ENCODE results near the gene AGBL4. TPM values are rescaled to one million over a fixed set of nuclear protein-coding genes. Genes with fewer than 3 reads are reported as not detected.

The AGBL4 gene
- total RNA-seq, 2 donors from 2014 or later = not detected

GRCh38 chr1:48596046-48596445, 1427.7 kb downstream of the AGBL4 start:
- no peak for ATAC-seq (ENCODE audit: insufficient number of reproducible peaks, low FRiP score, low read depth)
- Histone ChIP-seq H3K9me3 (no peaks in the 10 kb centered on the region), H3K36me3 (no peaks in the 10 kb centered on the region), H3K27me3 (replicated peaks; ENCODE audit: insufficient read depth) (no peaks in the 10 kb centered on the region), H3K27ac (no peak overlapping the region), H3K4me1 (ENCODE audit: control insufficient read depth in 1 of 2, low read depth in 2 of 2) (no peaks in the 10 kb centered on the region), H3K4me3 (no peak overlapping the region)
- TF ChIP-seq CTCF (IDR thresholded peaks at IDR 0.05) = no peak
- DNase-seq (ENCODE audit: low spot score) = no peak

DNA sequence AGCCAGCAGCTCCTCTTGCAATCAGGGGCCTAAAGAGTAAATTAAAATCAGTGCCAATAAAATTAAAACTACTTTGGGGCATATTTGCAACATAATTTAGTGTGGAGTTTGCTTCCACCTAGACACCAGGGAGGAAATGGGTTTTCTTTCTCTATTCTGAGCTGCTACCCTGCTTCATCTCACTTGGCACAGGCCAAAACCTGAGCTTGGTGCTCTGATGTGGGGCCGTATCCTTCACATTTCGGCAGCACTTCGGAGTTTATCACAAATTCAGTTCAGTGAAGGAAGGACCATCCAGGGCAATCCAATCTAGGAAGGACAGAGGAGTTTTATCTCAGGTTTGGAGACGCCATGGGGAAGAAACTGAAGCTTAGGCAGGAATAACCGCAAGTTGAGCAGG, 1428.1 kb downstream of the AGBL4 start:
- no peak for ATAC-seq (ENCODE audit: insufficient number of reproducible peaks, low FRiP score, low read depth)
- no peaks in the 10 kb centered on the region for H3K9me3 ChIP-seq
- TF ChIP-seq CTCF (IDR thresholded peaks at IDR 0.05) = no peak
- no peak overlapping the region for H3K27ac ChIP-seq
- no peaks in the 10 kb centered on the region for H3K27me3 ChIP-seq (replicated peaks; ENCODE audit: insufficient read depth)
- no peaks in the 10 kb centered on the region for H3K36me3 ChIP-seq
- no peak for DNase-seq (ENCODE audit: low spot score)
- no peaks in the 10 kb centered on the region for H3K4me1 ChIP-seq (ENCODE audit: control insufficient read depth in 1 of 2, low read depth in 2 of 2)
- no peak overlapping the region for H3K4me3 ChIP-seq

DNA sequence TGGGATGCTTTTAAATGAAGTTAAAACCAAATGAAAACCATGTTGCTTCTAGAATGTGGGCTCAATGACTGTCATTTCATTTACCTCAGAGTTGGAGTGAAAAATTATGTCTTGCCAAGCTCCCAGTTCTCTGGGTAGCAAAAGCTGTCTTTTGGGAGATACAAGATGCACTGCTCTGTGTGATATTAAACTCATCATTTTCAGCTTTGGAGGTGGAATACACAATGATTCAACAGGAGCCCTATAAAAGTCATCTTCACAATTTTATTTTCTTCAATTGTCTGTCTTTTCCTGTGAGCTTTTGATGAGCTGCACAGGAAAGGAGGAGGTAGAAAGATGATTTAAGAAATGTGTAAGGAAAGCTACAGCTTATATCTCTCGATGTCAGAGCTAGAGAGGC, 1431.4 kb downstream of the AGBL4 start:
- Histone ChIP-seq H3K4me1 (ENCODE audit: control insufficient read depth in 1 of 2, low read depth in 2 of 2) (no peaks in the 10 kb centered on the region), H3K27me3 (replicated peaks; ENCODE audit: insufficient read depth) (no peaks in the 10 kb centered on the region), H3K27ac (no peak overlapping the region), H3K36me3 (no peaks in the 10 kb centered on the region), H3K4me3 (no peak overlapping the region), H3K9me3 (no peaks in the 10 kb centered on the region)
- DNase-seq (ENCODE audit: low spot score) (no peak), ATAC-seq (ENCODE audit: insufficient number of reproducible peaks, low FRiP score, low read depth) (no peak)
- TF ChIP-seq CTCF (IDR thresholded peaks at IDR 0.05) = no peak

DNA sequence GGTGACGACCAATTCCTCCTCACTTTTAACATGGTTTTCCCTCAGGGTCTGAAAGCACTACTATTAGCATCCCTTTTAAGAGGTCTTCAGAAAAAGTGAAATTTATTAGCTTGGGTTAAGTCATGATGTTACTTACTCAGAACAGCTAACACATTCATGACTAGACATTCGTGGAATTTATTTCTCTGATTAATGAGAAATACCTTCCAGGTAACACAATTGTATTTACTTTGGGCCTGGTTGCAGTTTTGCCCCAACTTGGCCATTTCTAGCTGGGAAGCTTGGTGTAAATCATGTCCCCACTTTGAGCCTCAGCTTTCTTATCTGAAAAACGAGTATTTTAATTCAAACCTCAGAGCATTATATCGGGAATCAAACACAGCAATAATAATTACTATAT, 1432.6 kb downstream of the AGBL4 start:
- Histone ChIP-seq H3K36me3 (no peaks in the 10 kb centered on the region), H3K27ac (no peak overlapping the region), H3K9me3 (no peaks in the 10 kb centered on the region), H3K4me1 (ENCODE audit: control insufficient read depth in 1 of 2, low read depth in 2 of 2) (no peaks in the 10 kb centered on the region), H3K4me3 (no peak overlapping the region), H3K27me3 (replicated peaks; ENCODE audit: insufficient read depth) (no peaks in the 10 kb centered on the region)
- TF ChIP-seq CTCF (IDR thresholded peaks at IDR 0.05) = no peak
- DNase-seq (ENCODE audit: low spot score) = no peak
- no peak for ATAC-seq (ENCODE audit: insufficient number of reproducible peaks, low FRiP score, low read depth)

- ATAC-seq (ENCODE audit: insufficient number of reproducible peaks, low FRiP score, low read depth) (no peak), DNase-seq (ENCODE audit: low spot score) (no peak)
- no peaks in the 10 kb centered on the region for H3K9me3 ChIP-seq
These were observed 1435.7 kb downstream of the AGBL4 start for GRCh38 chr1:48588061-48588460.

More at GRCh38 chr1:48588061-48588460, 1435.7 kb downstream of the AGBL4 start:
- Histone ChIP-seq H3K4me1 (ENCODE audit: control insufficient read depth in 1 of 2, low read depth in 2 of 2) (no peaks in the 10 kb centered on the region), H3K4me3 (no peak overlapping the region), H3K27ac (no peak overlapping the region), H3K27me3 (replicated peaks; ENCODE audit: insufficient read depth) (no peaks in the 10 kb centered on the region), H3K36me3 (no peaks in the 10 kb centered on the region)
- no peak for TF ChIP-seq CTCF (IDR thresholded peaks at IDR 0.05)
